DOHH2 (cell line): Measurements from ENCODE around the gene SKAP2.

Source experiments
- CTCF ChIP-seq: fragments of 200-600 bp; sonication (generic); IDR thresholded peaks from one replicate; pipeline ENCODE4 v1.5.1; 2014; ENCODE audit warnings: antibody characterized with exemption, mild to moderate bottlenecking, low read depth, low read length; ENCODE audit not compliant: poor library complexity, severe bottlenecking
- EZH2phosphoT487 ChIP-seq: fragments of 200-600 bp; sonication (generic); IDR thresholded peaks from 2 replicates; pipeline ENCODE4 v1.6.1; 2017; ENCODE audit warnings: borderline replicate concordance, mild to moderate bottlenecking, antibody characterized with exemption, low read length, moderate library complexity, mixed read lengths

DNA sequence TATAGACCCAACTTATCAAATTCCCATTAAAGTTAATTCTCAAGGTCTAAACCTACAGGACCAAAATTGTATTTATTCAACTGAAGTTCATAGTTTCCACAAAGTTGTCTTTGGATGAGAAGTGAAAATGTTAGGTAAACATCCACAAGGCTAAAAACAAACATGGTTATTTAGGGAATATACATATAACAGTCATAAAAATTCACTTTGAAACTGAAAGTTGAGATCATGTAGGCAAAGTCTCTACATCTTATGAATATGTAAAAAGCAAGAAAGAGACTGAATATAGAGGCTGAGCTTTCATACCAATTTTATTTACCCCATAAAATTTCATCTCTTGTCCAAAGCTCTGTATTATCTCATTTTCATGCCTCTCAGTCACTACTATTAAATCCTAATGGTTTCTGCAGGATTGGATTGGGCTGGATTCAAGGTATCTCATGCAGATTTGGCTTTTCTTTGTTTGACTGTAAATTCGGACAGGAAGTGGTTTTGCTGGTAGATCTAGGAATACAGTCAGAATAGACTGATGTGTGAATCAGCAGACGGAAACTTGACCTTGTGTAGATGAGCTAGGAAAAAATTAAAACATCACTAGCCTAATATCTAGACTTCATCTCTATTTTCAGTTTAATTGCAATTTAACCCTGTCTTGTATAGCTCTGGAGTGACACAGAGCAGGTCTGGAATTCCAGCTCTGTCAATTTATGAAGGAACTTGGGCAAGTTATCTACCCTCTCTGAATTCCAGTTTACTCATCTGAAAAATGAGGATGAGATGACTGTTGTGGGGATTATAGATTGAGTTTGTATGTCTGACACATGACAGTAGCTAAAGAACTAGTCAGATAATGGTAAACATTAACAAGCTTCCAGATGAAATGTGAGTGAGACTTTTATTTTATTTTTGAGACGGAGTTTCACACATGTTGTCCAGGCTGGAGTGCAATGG lies 27.3 kb upstream of the SKAP2 start:
- TF ChIP-seq CTCF, result no peak
- no peak for TF ChIP-seq EZH2phosphoT487
